HEK293 (cell line): ENCODE results near the gene SAMD8.

Experiments used
- CTCF ChIA-PET: fragments of 350-600 bp; formaldehyde crosslinking; extraction: SDS; loops from one replicate; lab custom pipeline; 2021; ENCODE audit warnings: antibody characterized with exemption; lab: Yijun Ruan, JAX
- POLR2A ChIA-PET: fragments of 300-600 bp; formaldehyde crosslinking; extraction: SDS; loops from one replicate; lab custom pipeline; 2020; ENCODE audit warnings: antibody characterized with exemption, inconsistent platforms; lab: Yijun Ruan, JAX
- H3K27ac ChIP-seq: fragments of 200-500 bp; sonication (Bioruptor generic); 2 replicates; pipeline ENCODE4 v1.5.1; 2014; ENCODE audit warnings: low read depth, low read length, control low read depth, inconsistent platforms; ENCODE audit errors: extremely low read depth
- H3K36me3 ChIP-seq, 2 experiments: fragments of 200-500 bp in 1 of 2; sonication (Bioruptor generic) in 1 of 2; 1 replicate in 1 of 2; 2 replicates in 1 of 2; pipeline ENCODE4 v1.5.1; 2014 to 2017; ENCODE audit warnings: inconsistent platforms in 2 of 2, low read length in 2 of 2; ENCODE audit not compliant: control insufficient read depth in 2 of 2, insufficient read depth in 1 of 2
- H3K4me1 ChIP-seq: fragments of 200-500 bp; sonication (Bioruptor generic); 2 replicates; pipeline ENCODE4 v1.5.1; 2014; ENCODE audit warnings: mild to moderate bottlenecking, low read length, inconsistent platforms; ENCODE audit not compliant: control insufficient read depth, insufficient read depth
- H3K4me3 ChIP-seq: 2 replicates; pipeline ENCODE4 v1.5.1; 2011; ENCODE audit warnings: low read depth, mild to moderate bottlenecking, control low read depth, low read length, moderate library complexity
- H3K9me3 ChIP-seq: fragments of 200-500 bp; sonication (Bioruptor generic); 2 replicates; pipeline ENCODE4 v1.5.1; 2014; ENCODE audit warnings: low read depth, low read length, inconsistent platforms; ENCODE audit not compliant: control insufficient read depth, insufficient read depth
- BCL6B ChIP-seq: fragments of 450-650 bp; formaldehyde crosslinking; IDR thresholded peaks from 2 replicates; pipeline ENCODE4 v1.5.1; 2017; ENCODE audit warnings: missing biosample characterization, missing genetic modification characterization
- IKZF3 ChIP-seq: fragments of 450-650 bp; IDR thresholded peaks from 2 replicates; pipeline ENCODE4 v1.5.0; 2018; ENCODE audit warnings: missing biosample characterization, mild to moderate bottlenecking, missing genetic modification characterization, moderate library complexity
- SETDB1 ChIP-seq: IDR thresholded peaks from one replicate; pipeline ENCODE4 v1.6.1; 2017; ENCODE audit warnings: mild to moderate bottlenecking, low read length, moderate library complexity, mixed read lengths; ENCODE audit not compliant: insufficient read length
- ZNF138 ChIP-seq: fragments of 450-650 bp; formaldehyde crosslinking; IDR thresholded peaks from 2 replicates; pipeline ENCODE4 v1.5.1; 2016; ENCODE audit warnings: missing biosample characterization, missing genetic modification characterization, borderline replicate concordance
- ZNF155 ChIP-seq: fragments of 450-650 bp; formaldehyde crosslinking; IDR thresholded peaks from 2 replicates; pipeline ENCODE4 v1.5.1; 2016; ENCODE audit warnings: missing biosample characterization, missing genetic modification characterization
- ZNF169 ChIP-seq: fragments of 450-650 bp; formaldehyde crosslinking; IDR thresholded peaks from 2 replicates; pipeline ENCODE4 v1.5.1; 2016; ENCODE audit warnings: missing biosample characterization, missing genetic modification characterization
- ZNF174 ChIP-seq: fragments of 450-650 bp; formaldehyde crosslinking; IDR thresholded peaks from 2 replicates; pipeline ENCODE4 v1.5.0; 2017; ENCODE audit warnings: missing biosample characterization, mild to moderate bottlenecking, missing genetic modification characterization
- ZNF175 ChIP-seq: fragments of 450-650 bp; formaldehyde crosslinking; IDR thresholded peaks from 2 replicates; pipeline ENCODE4 v1.5.1; 2016; ENCODE audit warnings: missing biosample characterization, missing genetic modification characterization
- ZNF239 ChIP-seq: fragments of 450-650 bp; formaldehyde crosslinking; IDR thresholded peaks from 2 replicates; pipeline ENCODE4 v1.5.1; 2016; ENCODE audit warnings: missing biosample characterization, missing genetic modification characterization
- ZNF274 ChIP-seq, 2 experiments: fragments of 200-500 bp in 1 of 2; fragments of 450-650 bp in 1 of 2; sonication (Bioruptor generic) in 1 of 2; formaldehyde crosslinking in 1 of 2; IDR thresholded peaks; 2 replicates each; pipeline versions ENCODE4 v1.5.1 to v1.6.1; 2014 to 2016; ENCODE audit warnings: borderline replicate concordance in 1 of 2, inconsistent platforms in 1 of 2, low read length in 1 of 2, missing biosample characterization in 1 of 2, missing genetic modification characterization in 1 of 2
- ZNF311 ChIP-seq: fragments of 450-650 bp; formaldehyde crosslinking; IDR thresholded peaks from 2 replicates; pipeline ENCODE4 v1.5.1; 2017; ENCODE audit warnings: missing biosample characterization, missing genetic modification characterization, borderline replicate concordance
- ZNF335 ChIP-seq: fragments of 450-650 bp; formaldehyde crosslinking; conservative IDR thresholded peaks from 2 replicates; pipeline ENCODE4 v1.5.1; 2016; ENCODE audit warnings: missing biosample characterization, missing genetic modification characterization
- ZNF341 ChIP-seq: fragments of 450-650 bp; formaldehyde crosslinking; IDR thresholded peaks from 2 replicates; pipeline ENCODE4; 2016; ENCODE audit warnings: low read depth, missing biosample characterization, missing genetic modification characterization
- ZNF423 ChIP-seq: fragments of 450-650 bp; formaldehyde crosslinking; IDR thresholded peaks from 2 replicates; pipeline ENCODE4 v1.5.1; 2016; ENCODE audit warnings: missing biosample characterization, missing genetic modification characterization
- ZNF488 ChIP-seq: fragments of 450-650 bp; formaldehyde crosslinking; IDR thresholded peaks from 2 replicates; pipeline ENCODE4 v1.5.1; 2016; ENCODE audit warnings: missing biosample characterization, missing genetic modification characterization
- ZNF677 ChIP-seq: fragments of 450-650 bp; IDR thresholded peaks from 2 replicates; pipeline ENCODE4 v1.5.0; 2018; ENCODE audit warnings: missing biosample characterization, mild to moderate bottlenecking, missing genetic modification characterization, moderate library complexity
- ZNF830 ChIP-seq: fragments of 450-650 bp; IDR thresholded peaks from 2 replicates; pipeline ENCODE4 v1.5.0; 2018; ENCODE audit warnings: missing biosample characterization, missing genetic modification characterization, low read depth, mild to moderate bottlenecking, moderate library complexity
- TF ChIP-seq, protein P1 (sequence below): fragments of 450-650 bp; formaldehyde crosslinking; IDR thresholded peaks from 2 replicates; pipeline ENCODE4 v1.5.1; 2016; ENCODE audit warnings: missing biosample characterization, missing genetic modification characterization

Gene SAMD8

GRCh38 chr10:75061709-75062505 is 49.5 kb upstream of the SAMD8 start (continued):
- no peak for TF ChIP-seq ZNF174 (tag by site-specific recombination)

DNA sequence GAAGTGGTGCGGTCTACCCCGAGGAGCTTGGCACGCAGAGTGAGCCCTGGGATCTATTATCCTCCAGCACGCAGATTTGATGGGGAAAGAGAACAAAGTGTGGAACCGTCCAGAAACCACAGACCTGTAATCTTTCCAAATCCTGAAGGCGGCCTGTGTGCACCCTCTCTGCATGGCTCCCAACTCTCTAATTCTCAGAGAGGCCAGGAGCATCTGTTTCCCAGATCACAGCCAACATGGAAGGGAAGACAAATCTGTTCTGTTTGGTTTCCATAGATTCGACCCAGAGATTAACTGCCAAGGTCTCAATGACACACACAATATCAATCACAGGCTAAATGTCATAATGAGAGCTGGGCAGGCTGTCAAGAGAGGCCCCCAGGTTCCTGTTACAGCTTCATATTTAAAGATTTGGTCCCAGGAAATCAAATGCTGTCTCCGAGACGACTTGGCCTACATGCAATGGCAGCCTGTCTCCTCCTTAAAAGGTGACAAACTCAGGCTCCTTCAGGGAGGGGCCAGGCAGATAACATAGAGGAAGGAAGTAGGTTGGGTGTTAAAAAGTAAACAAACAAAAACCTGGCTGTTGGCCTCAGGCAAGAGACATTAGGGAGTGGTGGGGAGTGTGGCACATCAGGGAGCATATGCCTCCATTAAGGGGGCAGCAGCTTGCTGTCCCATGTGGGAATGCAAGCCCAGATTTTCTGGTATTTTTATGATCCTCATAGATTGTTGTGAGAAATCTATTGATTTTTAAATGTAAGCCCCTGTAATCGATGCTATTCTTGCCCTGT is 48.8 kb upstream of the SAMD8 start:
- Histone ChIP-seq H3K9me3 (no peaks in the 10 kb centered on the region), H3K27ac (no peak overlapping the region), H3K4me1 (no peaks in the 10 kb centered on the region), H3K4me3 (no peak overlapping the region), H3K36me3 (no peaks in the 10 kb centered on the region)
- ChIA-PET CTCF (interaction anchor here (0.6 to 0.8 kb wide), 2 partner anchors 18 to 898 kb away, joined by 3 read pairs; no protein-coding TSS in a partner anchor), POLR2A (no interaction called here)
- TF ChIP-seq ZNF138 (tag by site-specific recombination) (no peak), ZNF239 (tag by site-specific recombination) (no peak), ZNF677 (tag by site-specific recombination) (no peak), SETDB1 (peak; percentile 25)

DNA sequence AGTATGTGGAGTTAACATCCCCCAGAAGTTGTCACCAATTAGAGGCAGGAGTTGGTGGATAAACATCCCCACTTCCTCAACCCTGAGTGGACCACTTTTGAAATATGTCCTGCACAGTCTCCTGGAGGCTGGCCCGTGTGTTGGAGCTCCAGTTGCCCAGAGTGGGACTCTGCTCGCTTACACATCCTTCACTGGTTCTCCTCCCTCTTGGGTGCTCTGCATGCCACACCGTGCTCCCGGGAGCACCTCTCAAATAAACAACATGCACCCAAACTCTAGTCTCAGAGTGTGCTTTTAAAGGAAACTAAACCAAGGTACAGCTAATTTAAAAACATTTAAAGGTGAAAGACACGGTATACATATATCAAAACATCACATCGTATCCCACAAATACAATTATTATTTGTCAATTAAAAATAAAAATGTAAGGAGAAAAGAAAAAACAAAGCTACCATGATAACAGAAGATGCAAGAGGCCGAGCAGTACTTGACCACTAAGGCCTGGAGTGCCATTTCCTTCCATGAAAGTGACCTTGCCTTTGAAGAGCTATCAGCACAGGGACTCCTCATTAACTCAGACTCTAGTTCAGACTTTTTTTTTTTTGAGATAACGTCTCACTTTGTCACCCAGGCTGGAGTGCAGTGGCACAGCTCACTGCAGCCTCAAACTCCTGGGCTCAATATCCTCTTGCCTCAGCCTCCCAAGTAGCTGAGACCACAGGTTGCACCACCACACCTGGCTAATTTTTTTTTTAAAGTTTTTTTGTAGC is 47.8 kb upstream of the SAMD8 start:
- POLR2A ChIA-PET: no interaction called here

GRCh38 chr10:75065076-75065475 is 46.4 kb upstream of the SAMD8 start:
- H3K36me3 ChIP-seq: no peaks in the 10 kb centered on the region
- H3K4me1 ChIP-seq: no peaks in the 10 kb centered on the region
- H3K9me3 ChIP-seq: no peaks in the 10 kb centered on the region
- no peak overlapping the region for H3K27ac ChIP-seq
- CTCF ChIA-PET: no interaction called here
- no peak overlapping the region for H3K4me3 ChIP-seq
- POLR2A ChIA-PET: no interaction called here
- TF ChIP-seq ZNF341 (tag by site-specific recombination) (no peak), ZNF311 (tag by site-specific recombination) (no peak), ZNF423 (no peak), ZNF274 (IDR thresholded peaks at IDR 0.05; ENCODE audit: low read length) (no peak), ZNF274 (tag by site-specific recombination; IDR thresholded peaks at IDR 0.05; ENCODE audit: borderline replicate concordance) (no peak), ZNF175 (no peak), IKZF3 (no peak), ZNF155 (tag by site-specific recombination) (no peak), ZNF830 (tag by site-specific recombination) (no peak)
- TF ChIP-seq, protein P1, sequence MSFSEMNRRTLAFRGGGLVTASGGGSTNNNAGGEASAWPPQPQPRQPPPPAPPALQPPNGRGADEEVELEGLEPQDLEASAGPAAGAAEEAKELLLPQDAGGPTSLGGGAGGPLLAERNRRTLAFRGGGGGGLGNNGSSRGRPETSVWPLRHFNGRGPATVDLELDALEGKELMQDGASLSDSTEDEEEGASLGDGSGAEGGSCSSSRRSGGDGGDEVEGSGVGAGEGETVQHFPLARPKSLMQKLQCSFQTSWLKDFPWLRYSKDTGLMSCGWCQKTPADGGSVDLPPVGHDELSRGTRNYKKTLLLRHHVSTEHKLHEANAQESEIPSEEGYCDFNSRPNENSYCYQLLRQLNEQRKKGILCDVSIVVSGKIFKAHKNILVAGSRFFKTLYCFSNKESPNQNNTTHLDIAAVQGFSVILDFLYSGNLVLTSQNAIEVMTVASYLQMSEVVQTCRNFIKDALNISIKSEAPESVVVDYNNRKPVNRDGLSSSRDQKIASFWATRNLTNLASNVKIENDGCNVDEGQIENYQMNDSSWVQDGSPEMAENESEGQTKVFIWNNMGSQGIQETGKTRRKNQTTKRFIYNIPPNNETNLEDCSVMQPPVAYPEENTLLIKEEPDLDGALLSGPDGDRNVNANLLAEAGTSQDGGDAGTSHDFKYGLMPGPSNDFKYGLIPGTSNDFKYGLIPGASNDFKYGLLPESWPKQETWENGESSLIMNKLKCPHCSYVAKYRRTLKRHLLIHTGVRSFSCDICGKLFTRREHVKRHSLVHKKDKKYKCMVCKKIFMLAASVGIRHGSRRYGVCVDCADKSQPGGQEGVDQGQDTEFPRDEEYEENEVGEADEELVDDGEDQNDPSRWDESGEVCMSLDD (tag by site-specific recombination): no peak

More for the DNA sequence above, 47.8 kb upstream of the SAMD8 start:
- H3K27ac ChIP-seq: no peak overlapping the region
- H3K9me3 ChIP-seq: no peaks in the 10 kb centered on the region
- TF ChIP-seq ZNF488 (no peak), ZNF335 (tag by site-specific recombination) (no peak), ZNF169 (no peak), BCL6B (tag by site-specific recombination) (no peak)
- CTCF ChIA-PET: interaction anchor here (0.5 to 0.6 kb wide), 2 partner anchors 899 to 1106 kb away, joined by 3 read pairs; no protein-coding TSS in a partner anchor
- H3K36me3 ChIP-seq: no peaks in the 10 kb centered on the region
- no peaks in the 10 kb centered on the region for H3K4me1 ChIP-seq
- no peak overlapping the region for H3K4me3 ChIP-seq
